Epithelial cell of esophagus (primary cell): Measurements from ENCODE around the gene CLK1.

Experiments
- DNase-seq: peaks from one replicate; pipeline ENCODE4 v3.0.0; 2010; ENCODE audit warnings: low read depth
- H3K4me3 ChIP-seq: 2 replicates; pipeline ENCODE4 v1.5.1; 2011; ENCODE audit warnings: mild to moderate bottlenecking, low read length, control low read depth
- TF ChIP-seq, protein P1 (sequence below): IDR thresholded peaks from 2 replicates; pipeline ENCODE4 v1.5.1; 2011; ENCODE audit warnings: low read depth, mild to moderate bottlenecking, low read length, control low read depth, inconsistent platforms; ENCODE audit not compliant: insufficient read depth; ENCODE audit errors: missing control alignments

Gene CLK1

DNA sequence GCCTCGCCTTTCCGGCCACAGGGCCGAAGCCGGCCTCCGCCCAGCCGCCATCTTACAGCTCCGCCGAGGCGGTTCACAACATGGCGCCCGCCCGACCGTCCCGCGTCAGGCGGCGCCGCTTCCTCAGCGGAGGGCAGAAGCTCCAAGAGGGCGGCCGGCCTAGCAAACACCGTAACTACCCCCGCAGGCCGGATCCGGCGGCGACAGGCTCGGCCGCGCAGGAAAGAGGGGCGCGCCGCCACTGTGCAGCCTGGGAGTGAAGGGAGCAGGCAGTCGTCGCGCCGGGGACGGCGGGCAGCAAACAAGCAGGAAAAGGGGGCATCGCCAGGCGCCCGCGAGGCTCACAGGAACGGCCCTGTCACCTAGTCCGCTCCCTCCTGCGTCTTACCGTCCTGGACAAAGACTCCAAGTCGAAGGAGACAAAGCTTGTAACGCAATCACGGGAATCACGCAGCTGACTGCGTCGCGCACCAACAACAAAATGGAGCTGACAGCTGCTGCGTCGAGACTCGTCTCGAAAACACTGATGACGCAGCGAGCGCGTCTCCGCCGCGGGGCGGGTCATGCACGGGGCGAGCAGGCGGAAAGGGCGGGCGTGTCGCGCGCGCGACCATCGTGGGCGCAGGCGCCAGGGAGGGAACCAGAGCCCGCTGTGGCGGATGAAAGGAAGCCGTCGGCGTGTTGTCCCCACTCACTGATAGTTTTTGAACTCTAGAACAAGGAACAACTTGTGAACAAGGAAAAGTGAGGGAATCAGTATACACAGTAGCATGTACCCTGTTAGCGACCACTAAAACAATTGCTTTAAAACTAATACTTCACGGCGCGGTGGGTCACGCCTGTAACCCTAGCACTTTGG is at the start of gene CLK1:
CLK1 (minus strand) TSS at position 483 of the 859 bp plus-strand sequence. CDS start 2,796 bp downstream, outside the sequence.
- peak within 1 kb of the TSS; percentile 70 for H3K4me3 ChIP-seq
- DNase-seq = peak; percentile 94
- TF ChIP-seq, protein P1, sequence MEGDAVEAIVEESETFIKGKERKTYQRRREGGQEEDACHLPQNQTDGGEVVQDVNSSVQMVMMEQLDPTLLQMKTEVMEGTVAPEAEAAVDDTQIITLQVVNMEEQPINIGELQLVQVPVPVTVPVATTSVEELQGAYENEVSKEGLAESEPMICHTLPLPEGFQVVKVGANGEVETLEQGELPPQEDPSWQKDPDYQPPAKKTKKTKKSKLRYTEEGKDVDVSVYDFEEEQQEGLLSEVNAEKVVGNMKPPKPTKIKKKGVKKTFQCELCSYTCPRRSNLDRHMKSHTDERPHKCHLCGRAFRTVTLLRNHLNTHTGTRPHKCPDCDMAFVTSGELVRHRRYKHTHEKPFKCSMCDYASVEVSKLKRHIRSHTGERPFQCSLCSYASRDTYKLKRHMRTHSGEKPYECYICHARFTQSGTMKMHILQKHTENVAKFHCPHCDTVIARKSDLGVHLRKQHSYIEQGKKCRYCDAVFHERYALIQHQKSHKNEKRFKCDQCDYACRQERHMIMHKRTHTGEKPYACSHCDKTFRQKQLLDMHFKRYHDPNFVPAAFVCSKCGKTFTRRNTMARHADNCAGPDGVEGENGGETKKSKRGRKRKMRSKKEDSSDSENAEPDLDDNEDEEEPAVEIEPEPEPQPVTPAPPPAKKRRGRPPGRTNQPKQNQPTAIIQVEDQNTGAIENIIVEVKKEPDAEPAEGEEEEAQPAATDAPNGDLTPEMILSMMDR = no peak

DNA sequence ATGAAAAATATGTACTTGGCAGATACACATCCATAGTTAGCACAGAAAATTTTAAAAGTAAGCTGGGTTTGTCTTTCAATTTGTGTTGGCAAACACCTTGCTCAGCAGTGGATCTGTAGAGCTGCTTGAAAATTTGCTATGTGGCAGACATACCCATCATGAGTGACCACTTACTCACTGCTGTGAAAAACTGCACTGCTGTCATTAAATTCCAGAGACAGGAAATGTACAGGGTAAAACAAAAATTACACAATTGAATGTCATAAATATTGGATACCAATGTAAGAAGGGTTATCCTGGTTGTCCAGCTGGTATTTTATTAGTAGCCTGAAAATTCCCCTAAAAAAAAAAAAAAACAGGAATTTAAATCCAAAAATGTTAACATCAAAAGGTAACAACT is 49.2 kb upstream of the CLK1 start:
- peak; percentile 22 for DNase-seq
- TF ChIP-seq, protein P1 = no peak
- no peak overlapping the region for H3K4me3 ChIP-seq

DNA sequence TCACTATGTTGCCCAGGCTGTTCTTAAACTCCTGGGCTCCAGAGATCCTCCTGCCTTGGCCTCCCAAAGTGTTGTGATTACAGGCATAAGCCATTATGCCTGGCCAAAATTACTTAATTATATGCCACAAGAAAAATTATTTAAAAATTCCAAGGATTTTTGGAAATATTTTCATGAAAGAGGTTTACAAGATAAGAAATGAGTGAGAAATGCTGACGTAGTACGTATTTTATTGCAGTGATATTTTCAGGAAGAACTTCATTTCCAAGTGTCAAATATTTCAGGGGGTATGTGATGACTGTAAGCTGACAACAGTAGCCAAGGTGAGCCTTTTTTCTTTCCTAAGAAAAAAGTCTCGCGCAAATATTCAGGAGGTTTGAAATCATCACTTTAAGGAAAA is 45.5 kb upstream of the CLK1 start:
- no peak for DNase-seq
- no peak overlapping the region for H3K4me3 ChIP-seq
- TF ChIP-seq, protein P1 = no peak

DNA sequence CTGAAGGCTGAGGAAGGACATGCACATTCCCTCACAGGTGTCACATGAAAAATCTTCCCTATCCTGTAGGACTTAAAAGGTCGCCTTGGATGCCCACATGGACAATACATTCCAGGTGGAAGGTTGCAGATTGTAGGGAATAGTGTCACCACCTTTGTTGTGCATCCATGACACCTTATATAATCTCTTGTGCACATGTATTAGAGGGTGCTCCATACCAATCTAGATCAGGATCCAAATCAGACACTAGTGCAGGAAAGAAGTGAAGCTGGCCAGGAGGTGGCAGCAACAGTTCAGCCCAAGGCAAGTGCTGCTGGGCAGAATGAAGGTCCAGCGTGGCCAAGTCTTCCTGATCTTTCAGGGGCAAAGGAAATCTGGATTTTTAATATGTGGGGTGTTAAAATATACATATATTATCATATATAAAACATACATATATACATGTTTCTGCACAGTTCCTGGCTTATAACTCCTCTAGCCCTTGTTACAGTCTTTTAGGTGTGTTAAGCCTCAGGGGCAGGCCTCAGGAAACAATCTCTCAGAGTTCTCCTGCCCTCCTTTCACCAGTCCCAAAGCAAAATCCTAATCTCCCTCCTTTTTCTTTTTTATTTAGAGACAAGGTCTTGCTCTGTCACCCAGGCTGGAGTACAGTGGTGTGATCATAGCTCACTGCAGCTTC is 41.3 kb upstream of the CLK1 start:
- DNase-seq = peak; percentile 69
- TF ChIP-seq, protein P1 = peak; percentile 76
- H3K4me3 ChIP-seq = no peak overlapping the region

DNA sequence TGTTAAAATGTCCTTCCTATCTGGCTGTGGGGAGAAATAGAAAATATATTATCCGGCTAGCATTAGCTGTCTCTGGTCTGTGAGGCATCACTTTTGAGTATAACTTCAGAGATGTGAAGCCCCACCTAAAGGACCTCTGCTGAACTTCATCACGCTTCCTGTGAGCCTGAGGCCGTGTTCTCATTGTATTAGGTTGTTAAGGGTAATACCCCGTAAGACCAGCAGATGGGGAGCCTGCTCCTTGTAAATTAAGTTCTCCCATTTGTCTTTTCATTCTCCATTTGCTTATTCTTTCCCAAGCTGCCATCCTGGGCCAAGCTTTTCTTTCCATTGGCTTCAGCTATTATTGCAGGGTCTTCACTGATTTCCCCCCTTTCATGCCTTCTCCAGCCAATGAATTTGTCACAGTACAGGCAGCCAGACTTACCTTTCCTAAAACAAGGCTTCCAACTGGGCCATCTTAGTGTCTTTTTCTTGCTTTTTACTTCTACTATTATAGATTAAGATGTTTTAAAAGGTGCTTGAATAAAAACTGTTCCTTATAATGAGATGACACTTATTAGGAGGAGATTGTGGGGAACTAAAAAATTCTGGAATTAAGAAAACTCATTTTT is 37.1 kb upstream of the CLK1 start:
- H3K4me3 ChIP-seq = no peak overlapping the region
- DNase-seq = peak; percentile 91
- TF ChIP-seq, protein P1 = peak; percentile 81

DNA sequence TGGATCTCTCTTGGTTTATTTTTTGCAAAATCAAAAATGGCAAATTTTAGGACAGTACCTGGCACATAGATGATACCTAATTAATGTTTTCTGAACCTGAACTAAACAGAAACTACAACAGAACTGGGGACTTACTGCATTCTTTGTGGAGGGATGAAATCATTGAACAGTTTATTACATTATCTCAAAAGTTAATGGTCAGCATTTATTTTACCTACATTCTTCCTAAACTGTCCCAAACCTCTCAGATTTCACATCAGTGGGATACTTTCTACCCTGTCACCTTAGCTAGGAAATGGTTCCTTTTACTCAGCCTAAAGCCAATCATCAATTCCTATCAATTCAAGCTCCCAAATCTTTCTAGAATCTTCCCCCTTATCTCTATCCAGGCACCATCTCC is 35.0 kb upstream of the CLK1 start:
- TF ChIP-seq, protein P1 = no peak
- no peak for DNase-seq
- no peak overlapping the region for H3K4me3 ChIP-seq
